ENCODE results near the gene TCL1A. TPM values are rescaled to one million over a fixed set of nuclear protein-coding genes. Genes with fewer than 3 reads are reported as not detected.
"Not testable (repeated sequence)": the region's sequence is repeated elsewhere in the genome, so short reads cannot be mapped to it uniquely, and the experiment has no call there.

The TCL1A gene, protein sequence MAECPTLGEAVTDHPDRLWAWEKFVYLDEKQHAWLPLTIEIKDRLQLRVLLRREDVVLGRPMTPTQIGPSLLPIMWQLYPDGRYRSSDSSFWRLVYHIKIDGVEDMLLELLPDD
- total RNA-seq (not detected), polyA plus RNA-seq (not detected)
- long read RNA-seq, donor 1, result 0 reads
- long read RNA-seq, donor 2, result 0 reads
- long read RNA-seq, donor 3, result 0 reads
- long read RNA-seq, donor 4, result 0 reads

DNA sequence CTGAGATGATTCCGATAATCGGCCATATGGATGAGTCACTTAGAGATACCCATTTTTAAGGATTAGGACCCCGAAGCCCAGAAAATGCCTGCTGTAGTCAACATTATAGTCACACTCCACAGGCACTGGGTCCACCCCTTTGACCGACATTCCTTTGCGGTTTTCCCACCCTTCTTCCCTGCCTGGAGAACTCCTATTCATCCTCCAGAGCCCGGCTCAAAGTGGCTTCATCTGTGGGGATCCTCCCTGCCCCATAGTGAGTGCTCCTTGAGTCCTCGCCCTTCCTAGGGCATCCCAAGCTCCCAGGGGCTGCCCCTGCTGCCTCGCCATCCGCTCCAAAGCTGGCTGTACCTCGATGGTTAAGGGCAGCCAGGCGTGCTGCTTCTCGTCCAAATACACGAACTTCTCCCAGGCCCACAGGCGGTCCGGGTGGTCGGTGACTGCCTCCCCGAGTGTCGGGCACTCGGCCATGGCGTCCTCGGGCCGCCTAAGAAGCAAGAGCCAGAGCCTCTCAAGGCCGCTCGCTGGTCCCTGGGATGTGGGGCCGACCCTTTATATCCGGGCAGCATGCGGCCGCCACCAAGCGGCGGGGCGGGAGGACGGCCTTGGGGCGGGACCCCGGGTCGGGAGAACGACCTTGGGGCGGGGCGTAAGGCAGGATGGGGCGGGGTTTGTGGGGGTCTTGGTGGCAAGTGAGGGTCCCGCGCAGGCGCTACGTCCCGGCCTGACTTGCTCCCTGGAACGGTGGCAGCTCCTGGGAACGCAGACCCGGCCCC is at the start of gene TCL1A:
Gene TCL1A (minus strand): TSS at position 530 of the 776 bp plus-strand sequence. CDS start 59 bp downstream, at position 471.
- ATAC-seq (peak in 1 of 2 donors; percentile 16), DNase-seq (no peak)
- no peaks in the 10 kb centered on the region for H3K27me3 ChIP-seq (ENCODE audit: control insufficient read depth, insufficient read depth)
- no peak within 1 kb of the TSS for H3K4me3 ChIP-seq (ENCODE audit: low read length)
- WGBS, result 41% methylated on average over 47 of the region's 47 CpGs
- no peak within 1 kb of the TSS for H3K27ac ChIP-seq (ENCODE audit: low read length)
- no peaks in the 10 kb centered on the region for H3K4me1 ChIP-seq (ENCODE audit: control insufficient read depth, insufficient read depth, low read length)
- H3K9me3 ChIP-seq (ENCODE audit: control insufficient read depth, low read length), result no peaks in the 10 kb centered on the region
- intact Hi-C loops (cut with DNase I), result no loop called here

DNA sequence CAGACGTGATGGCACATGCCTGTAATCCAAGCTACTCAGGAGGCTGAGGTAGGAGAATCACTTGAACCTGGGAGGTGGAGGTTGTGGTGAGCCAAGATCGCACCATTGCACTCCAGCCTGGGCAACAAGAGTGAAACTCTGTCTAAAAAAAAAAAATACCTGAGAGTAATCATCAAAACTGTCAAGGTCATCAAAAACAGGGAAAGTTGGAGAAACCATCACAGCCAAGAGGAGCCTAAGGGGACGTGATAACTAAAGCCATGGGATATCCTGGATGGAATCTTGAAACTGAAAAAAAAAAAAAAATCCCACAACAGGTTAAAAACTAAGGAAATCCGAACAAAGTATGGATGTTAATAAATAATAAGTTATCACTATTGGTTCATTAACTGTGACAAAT is 49.1 kb upstream of the TCL1A start:
- H3K9me3 ChIP-seq (ENCODE audit: control insufficient read depth, low read length); intact Hi-C loops (cut with DNase I); H3K4me3 ChIP-seq (ENCODE audit: low read length); H3K4me1 ChIP-seq (ENCODE audit: control insufficient read depth, insufficient read depth, low read length); ATAC-seq; DNase-seq; H3K27me3 ChIP-seq (ENCODE audit: control insufficient read depth, insufficient read depth); H3K27ac ChIP-seq (ENCODE audit: low read length): not testable (repeated sequence)
- 77% methylated on average over 4 of the region's 4 CpGs for WGBS

DNA sequence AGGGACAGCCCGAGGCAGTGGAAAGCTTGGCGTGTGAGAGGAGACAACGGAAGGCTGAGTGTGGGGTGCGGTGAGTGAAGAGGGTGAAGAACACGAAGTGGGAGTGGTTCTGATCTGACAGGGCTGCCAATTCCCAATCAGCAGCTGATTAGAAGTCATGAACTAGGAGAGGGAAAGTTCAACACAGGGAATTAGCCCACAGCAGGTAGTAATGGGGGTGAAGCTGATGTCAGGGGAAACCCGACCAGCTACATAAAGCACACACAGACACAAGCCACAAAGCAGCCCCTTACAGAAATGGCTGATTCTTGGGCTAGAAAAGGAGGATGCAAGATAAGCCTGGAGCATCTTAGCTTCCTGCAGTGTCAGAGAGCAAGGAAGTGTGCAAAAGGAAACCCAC is 47.5 kb upstream of the TCL1A start:
- no peaks in the 10 kb centered on the region for H3K9me3 ChIP-seq (ENCODE audit: control insufficient read depth, low read length)
- H3K27ac ChIP-seq (ENCODE audit: low read length), result no peak overlapping the region
- WGBS, result 15% methylated on average over 6 of the region's 6 CpGs
- H3K4me3 ChIP-seq (ENCODE audit: low read length), result no peak overlapping the region
- ATAC-seq, result no peak
- peaks cover 6% of the 10 kb centered on the region for H3K27me3 ChIP-seq (ENCODE audit: control insufficient read depth, insufficient read depth)
- intact Hi-C loops (cut with DNase I), result no loop called here
- DNase-seq, result no peak
- no peaks in the 10 kb centered on the region for H3K4me1 ChIP-seq (ENCODE audit: control insufficient read depth, insufficient read depth, low read length)

DNA sequence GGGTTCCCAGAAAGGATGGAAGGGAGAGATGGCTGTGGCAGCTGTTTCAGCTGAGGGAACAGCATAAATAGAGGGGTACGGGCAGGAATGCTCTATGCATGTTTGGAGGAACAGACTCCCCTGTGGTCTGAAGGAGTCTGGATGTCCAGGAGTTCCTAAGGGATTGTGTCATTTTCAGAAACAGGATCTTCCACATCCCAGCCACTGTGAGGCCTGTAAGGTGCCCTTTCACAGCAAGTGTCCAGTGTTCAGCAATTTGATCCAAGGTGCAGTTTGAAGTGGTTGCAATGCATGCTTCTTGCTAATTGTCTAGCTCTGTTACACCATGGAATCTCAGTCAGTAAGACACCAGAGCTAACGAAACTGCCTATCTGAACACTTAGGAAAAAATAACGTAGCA is 46.7 kb upstream of the TCL1A start:
- H3K27me3 ChIP-seq (ENCODE audit: control insufficient read depth, insufficient read depth), result peaks cover 6% of the 10 kb centered on the region
- ATAC-seq (no peak), DNase-seq (no peak)
- H3K4me3 ChIP-seq (ENCODE audit: low read length), result no peak overlapping the region
- H3K27ac ChIP-seq (ENCODE audit: low read length), result no peak overlapping the region
- intact Hi-C loops (cut with DNase I), result no loop called here
- no peaks in the 10 kb centered on the region for H3K9me3 ChIP-seq (ENCODE audit: control insufficient read depth, low read length)
- WGBS, result 63% methylated on average over 3 of the region's 3 CpGs
- H3K4me1 ChIP-seq (ENCODE audit: control insufficient read depth, insufficient read depth, low read length), result no peaks in the 10 kb centered on the region

DNA sequence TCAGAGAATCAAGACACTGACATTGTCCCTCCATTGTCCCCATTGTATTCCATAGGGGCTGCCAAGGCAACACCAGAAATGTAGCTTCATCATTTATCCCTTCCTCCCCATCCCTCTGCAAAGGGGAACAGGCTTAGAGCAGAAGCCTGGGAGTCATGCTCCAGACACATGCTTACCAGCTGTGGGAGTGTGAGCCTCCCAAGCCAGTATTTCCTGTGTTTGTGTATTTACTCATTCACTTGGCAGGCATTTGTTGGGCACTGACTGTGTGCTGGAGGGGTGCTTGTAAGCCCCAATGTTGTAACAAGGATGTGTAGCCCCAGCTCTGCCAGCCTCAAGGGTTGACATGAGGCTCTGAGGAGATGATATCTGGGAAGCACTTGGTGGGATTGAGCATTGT is 46.0 kb upstream of the TCL1A start:
- H3K27me3 ChIP-seq (ENCODE audit: control insufficient read depth, insufficient read depth), result peaks cover 6% of the 10 kb centered on the region
- H3K4me1 ChIP-seq (ENCODE audit: control insufficient read depth, insufficient read depth, low read length), result no peaks in the 10 kb centered on the region
- H3K9me3 ChIP-seq (ENCODE audit: control insufficient read depth, low read length), result no peaks in the 10 kb centered on the region
- ATAC-seq (no peak), DNase-seq (no peak)
- intact Hi-C loops (cut with DNase I), result no loop called here
- H3K4me3 ChIP-seq (ENCODE audit: low read length), result no peak overlapping the region
- no peak overlapping the region for H3K27ac ChIP-seq (ENCODE audit: low read length)

DNA sequence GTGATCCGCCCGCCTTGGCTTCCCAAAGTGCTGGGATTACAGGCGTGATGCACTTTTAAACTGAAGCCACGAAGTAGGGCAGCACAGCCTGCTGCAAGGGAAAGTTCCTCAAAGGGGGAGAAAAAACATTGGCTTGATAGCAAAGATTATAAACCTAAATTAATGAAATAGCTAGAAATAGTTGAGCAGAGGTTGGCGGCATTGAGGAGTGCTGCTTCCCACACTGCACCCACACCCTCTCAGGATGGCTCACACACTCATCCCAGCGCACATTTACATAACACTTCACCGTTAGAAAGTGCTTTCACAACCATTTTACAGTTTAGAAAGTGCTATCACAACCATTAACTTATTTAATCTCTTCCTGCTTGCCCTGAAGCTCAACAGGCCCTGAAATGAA is 44.4 kb upstream of the TCL1A start:
- 67% methylated on average over 7 of the region's 7 CpGs for WGBS
- Histone ChIP-seq H3K27ac (ENCODE audit: low read length) (no peak overlapping the region), H3K27me3 (ENCODE audit: control insufficient read depth, insufficient read depth) (peaks cover 6% of the 10 kb centered on the region), H3K9me3 (ENCODE audit: control insufficient read depth, low read length) (no peaks in the 10 kb centered on the region), H3K4me1 (ENCODE audit: control insufficient read depth, insufficient read depth, low read length) (no peaks in the 10 kb centered on the region), H3K4me3 (ENCODE audit: low read length) (no peak overlapping the region)
- ATAC-seq (no peak), DNase-seq (no peak)
- intact Hi-C loops (cut with DNase I), result no loop called here

DNA sequence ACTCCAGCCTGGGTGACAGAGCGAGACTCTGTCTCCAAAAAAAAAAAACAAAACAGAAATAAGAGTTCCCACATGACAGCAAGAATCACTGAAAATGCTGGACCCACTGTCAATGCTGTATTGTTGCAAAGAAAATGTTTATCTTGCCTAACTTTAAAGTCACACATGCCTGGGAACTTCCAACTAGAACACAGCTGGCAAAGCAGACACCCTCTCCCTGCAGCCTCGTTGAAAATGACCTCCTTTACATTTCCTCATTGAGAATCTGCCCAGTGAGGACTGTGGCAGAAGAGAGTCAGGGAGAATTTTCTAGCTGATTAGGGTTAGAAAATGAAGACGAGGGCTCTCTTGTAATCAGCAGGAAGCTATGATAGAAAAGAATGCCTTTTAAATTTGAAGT is 42.8 kb upstream of the TCL1A start:
- WGBS, result 35% methylated on average over 3 of the region's 3 CpGs

DNA sequence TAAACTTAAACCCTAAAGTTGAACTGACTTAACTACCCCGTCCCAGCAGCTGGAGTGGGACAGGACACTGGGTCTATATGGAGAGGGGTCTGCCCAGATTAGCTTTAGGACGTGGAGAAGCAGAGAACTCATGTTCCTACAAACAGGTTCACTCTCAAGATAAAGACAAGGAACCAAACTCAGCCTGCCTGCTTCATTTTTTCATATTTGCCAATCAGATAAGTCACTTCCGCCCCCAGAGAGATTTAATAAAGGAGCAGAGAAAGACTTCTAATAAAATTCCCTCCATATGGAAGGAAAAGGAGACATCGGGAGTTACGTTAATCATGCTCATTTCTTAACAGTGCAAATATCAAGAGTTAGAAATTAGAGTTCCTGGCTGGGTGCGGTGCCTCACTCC is 42.2 kb upstream of the TCL1A start:
- H3K27me3 ChIP-seq (ENCODE audit: control insufficient read depth, insufficient read depth), result peaks cover 6% of the 10 kb centered on the region
- ATAC-seq, result no peak
- DNase-seq, result no peak
- H3K4me3 ChIP-seq (ENCODE audit: low read length), result no peak overlapping the region
- intact Hi-C loops (cut with DNase I), result no loop called here
- no peaks in the 10 kb centered on the region for H3K4me1 ChIP-seq (ENCODE audit: control insufficient read depth, insufficient read depth, low read length)
- no peaks in the 10 kb centered on the region for H3K9me3 ChIP-seq (ENCODE audit: control insufficient read depth, low read length)
- H3K27ac ChIP-seq (ENCODE audit: low read length), result no peak overlapping the region
- WGBS, result 70% methylated on average over 6 of the region's 6 CpGs

More for the DNA sequence above, 42.8 kb upstream of the TCL1A start:
- intact Hi-C loops (cut with DNase I), result no loop called here
- no peak overlapping the region for H3K4me3 ChIP-seq (ENCODE audit: low read length)
- H3K4me1 ChIP-seq (ENCODE audit: control insufficient read depth, insufficient read depth, low read length), result no peaks in the 10 kb centered on the region
- ATAC-seq (no peak), DNase-seq (no peak)
- no peak overlapping the region for H3K27ac ChIP-seq (ENCODE audit: low read length)
- peaks cover 6% of the 10 kb centered on the region for H3K27me3 ChIP-seq (ENCODE audit: control insufficient read depth, insufficient read depth)
- H3K9me3 ChIP-seq (ENCODE audit: control insufficient read depth, low read length), result no peaks in the 10 kb centered on the region

DNA sequence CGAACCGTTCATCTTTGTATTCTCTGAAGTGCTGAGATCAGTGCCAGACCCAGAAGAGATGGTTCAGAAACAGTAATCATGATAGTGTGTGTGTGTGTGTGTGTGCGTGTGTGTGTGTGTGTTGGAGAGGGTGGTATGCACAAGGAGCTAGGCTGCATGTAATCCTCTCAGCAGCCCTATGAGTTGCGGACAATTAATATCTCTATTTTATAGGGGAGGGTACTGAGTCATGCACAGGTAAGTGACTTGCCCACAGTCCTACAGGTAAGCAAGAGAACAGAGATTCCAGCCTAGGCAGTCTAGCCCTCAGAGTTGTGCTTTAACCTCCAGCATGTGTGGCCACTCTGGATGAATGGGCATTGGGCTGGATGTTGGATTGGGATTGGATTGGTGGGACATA is 27.9 kb upstream of the TCL1A start:
- DNase-seq (no peak), ATAC-seq (no peak)
- intact Hi-C loops (cut with DNase I), result no loop called here
- H3K9me3 ChIP-seq (ENCODE audit: control insufficient read depth, low read length), result no peaks in the 10 kb centered on the region
- H3K4me1 ChIP-seq (ENCODE audit: control insufficient read depth, insufficient read depth, low read length), result no peaks in the 10 kb centered on the region
- no peaks in the 10 kb centered on the region for H3K27me3 ChIP-seq (ENCODE audit: control insufficient read depth, insufficient read depth)
- no peak overlapping the region for H3K27ac ChIP-seq (ENCODE audit: low read length)
- H3K4me3 ChIP-seq (ENCODE audit: low read length), result no peak overlapping the region
- 93% methylated on average over 4 of the region's 4 CpGs for WGBS

DNA sequence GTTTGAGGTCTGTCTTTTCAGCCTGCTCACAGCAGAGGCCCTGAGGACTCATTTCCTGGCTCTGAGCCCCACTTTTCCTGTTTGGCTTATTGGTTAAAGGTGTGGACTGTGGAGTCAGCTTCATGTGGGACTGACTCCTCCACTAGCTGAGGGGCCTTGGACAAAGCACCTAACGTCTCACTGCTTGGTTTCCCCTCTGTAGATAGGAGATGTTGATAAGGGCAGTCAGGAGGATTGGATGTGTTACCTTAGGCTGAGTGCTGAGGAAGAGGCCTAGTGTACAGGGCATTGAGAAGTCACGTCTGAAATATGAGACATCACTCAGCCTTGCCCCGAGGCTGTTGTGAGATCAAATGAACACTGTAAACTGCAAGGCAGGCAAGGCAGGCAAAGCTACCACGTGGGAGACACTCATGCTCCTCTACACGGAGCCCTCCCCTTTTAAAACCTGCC is 27.1 kb upstream of the TCL1A start:
- no peak for DNase-seq
- intact Hi-C loops (cut with DNase I), result no loop called here

DNA sequence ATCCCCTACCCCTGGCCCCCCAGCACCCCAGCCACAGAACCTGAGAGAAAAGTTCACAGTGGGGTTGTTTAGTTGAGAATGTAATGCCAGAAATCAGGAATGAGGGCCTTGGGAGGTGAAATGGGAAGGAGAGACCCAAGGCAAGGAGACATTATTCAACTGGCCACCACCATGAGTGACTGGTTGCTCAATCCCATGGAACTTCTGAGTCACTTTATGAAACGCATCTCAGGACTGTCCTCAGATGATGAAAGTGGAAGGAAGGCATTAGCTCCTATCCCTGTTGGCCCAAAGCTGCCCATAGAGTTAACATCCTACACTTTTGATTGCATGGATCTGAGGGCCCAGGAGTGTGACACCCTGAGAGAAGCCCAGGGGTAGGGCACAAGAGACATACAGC is 25.4 kb upstream of the TCL1A start:
- Histone ChIP-seq H3K4me3 (ENCODE audit: low read length) (no peak overlapping the region), H3K27ac (ENCODE audit: low read length) (no peak overlapping the region), H3K4me1 (ENCODE audit: control insufficient read depth, insufficient read depth, low read length) (no peaks in the 10 kb centered on the region), H3K27me3 (ENCODE audit: control insufficient read depth, insufficient read depth) (no peaks in the 10 kb centered on the region), H3K9me3 (ENCODE audit: control insufficient read depth, low read length) (no peaks in the 10 kb centered on the region)
- DNase-seq (no peak), ATAC-seq (no peak)
- intact Hi-C loops (cut with DNase I), result no loop called here
- 91% methylated on average over 1 of the region's 1 CpG for WGBS

More for the DNA sequence above, 27.1 kb upstream of the TCL1A start:
- H3K4me1 ChIP-seq (ENCODE audit: control insufficient read depth, insufficient read depth, low read length), result no peaks in the 10 kb centered on the region
- H3K4me3 ChIP-seq (ENCODE audit: low read length), result no peak overlapping the region
- no peak overlapping the region for H3K27ac ChIP-seq (ENCODE audit: low read length)
- 30% methylated on average over 5 of the region's 5 CpGs for WGBS
- no peaks in the 10 kb centered on the region for H3K9me3 ChIP-seq (ENCODE audit: control insufficient read depth, low read length)
- no peaks in the 10 kb centered on the region for H3K27me3 ChIP-seq (ENCODE audit: control insufficient read depth, insufficient read depth)
- ATAC-seq, result no peak

Measured in right cardiac atrium (tissue), 5 donors.